Hepatocyte (in vitro differentiated cells): ENCODE data around the gene RGS5. TPM values are rescaled to one million over a fixed set of nuclear protein-coding genes. Genes with fewer than 3 reads are reported as not detected.
A peak's percentile ranks its signal among the peaks of the same experiment; 100 is the strongest.

ENCODE experiments used
- DNase-seq: peaks from one replicate; pipeline ENCODE4 v3.0.0-alpha.2; 2016; ENCODE audit warnings: low spot score
- H2AFZ ChIP-seq: fragments of 200-600 bp; sonication (generic); 2 replicates; pipeline ENCODE4 v1.6.0; 2016; ENCODE audit warnings: antibody characterized with exemption, mild to moderate bottlenecking
- H3K27ac ChIP-seq: fragments of 200-600 bp; sonication (generic); 2 replicates; pipeline ENCODE4 v1.5.1; 2016; ENCODE audit warnings: mild to moderate bottlenecking
- H3K27me3 ChIP-seq: fragments of 200-600 bp; sonication (generic); 2 replicates; pipeline ENCODE4 v1.6.1; 2016
- H3K36me3 ChIP-seq: fragments of 200-600 bp; sonication (generic); replicated peaks from 2 replicates; pipeline ENCODE4 v1.5.1; 2016; ENCODE audit warnings: low read depth; ENCODE audit not compliant: insufficient read depth
- H3K4me1 ChIP-seq: fragments of 200-600 bp; sonication (generic); 2 replicates; pipeline ENCODE4 v1.5.1; 2016; ENCODE audit warnings: mild to moderate bottlenecking, moderate library complexity; ENCODE audit not compliant: insufficient read depth
- H3K4me2 ChIP-seq: fragments of 200-600 bp; sonication (generic); 2 replicates; pipeline ENCODE4 v1.6.0; 2016
- H3K4me3 ChIP-seq: fragments of 200-600 bp; sonication (generic); 2 replicates; pipeline ENCODE4 v1.5.1; 2016; ENCODE audit warnings: mild to moderate bottlenecking
- H3K79me2 ChIP-seq: fragments of 200-600 bp; sonication (generic); 2 replicates; pipeline ENCODE4 v1.6.0; 2017; ENCODE audit warnings: mild to moderate bottlenecking
- H3K9me2 ChIP-seq: fragments of 200-600 bp; sonication (generic); replicated peaks from 2 replicates; pipeline ENCODE4 v1.6.0; 2017; ENCODE audit warnings: mild to moderate bottlenecking; ENCODE audit not compliant: insufficient read depth
- H3K9me3 ChIP-seq: fragments of 200-600 bp; sonication (generic); 2 replicates; pipeline ENCODE4 v1.5.1; 2016; ENCODE audit warnings: low read depth, mild to moderate bottlenecking
- H4K20me1 ChIP-seq: fragments of 200-600 bp; sonication (generic); 2 replicates; pipeline ENCODE4 v1.6.0; 2016; ENCODE audit warnings: mild to moderate bottlenecking; ENCODE audit not compliant: insufficient read depth, poor library complexity, severe bottlenecking
- CTCF ChIP-seq: fragments of 200-600 bp; sonication (generic); IDR thresholded peaks from 2 replicates; pipeline ENCODE4 v1.5.1; 2016; ENCODE audit warnings: antibody characterized with exemption, mild to moderate bottlenecking; ENCODE audit not compliant: poor library complexity
- EZH2 ChIP-seq: fragments of 200-600 bp; sonication (generic); IDR thresholded peaks from 2 replicates; pipeline ENCODE4 v1.6.1; 2016; ENCODE audit warnings: antibody characterized with exemption, mild to moderate bottlenecking, borderline replicate concordance
- EZH2phosphoT487 ChIP-seq: fragments of 200-600 bp; sonication (generic); IDR thresholded peaks from one replicate; pipeline ENCODE4 v1.6.1; 2018; ENCODE audit warnings: antibody characterized with exemption, mild to moderate bottlenecking, low read depth, moderate library complexity; ENCODE audit not compliant: unreplicated experiment, severe bottlenecking
- WGBS: methylation state at CpG from one replicate; pipeline ENCODE4 v1.1.6; 2016; ENCODE audit warnings: low lambda C conversion rate; ENCODE audit errors: missing lambda C conversion rate; 5-methylcytosine and 5-hydroxymethylcytosine counted together
- polyA plus RNA-seq: library from polyadenylated mRNA; unstranded; fragments of >200 nt; fragmentation: Nextera tagmentation; extraction: Ambion mirVana; gene quantifications from 2 replicates; pipeline ENCODE4 v1.2.1, GENCODE V29; 2016
- total RNA-seq: library from RNA; depleted of rRNA; stranded (reverse); fragments of >200 nt; gene quantifications from 2 replicates; pipeline ENCODE4 v1.2.3, GENCODE V29; 2014

RGS5 gene
- total and polyA plus RNA-seq, 2 experiments from 2014 or later, result 4.4 to 5.0 TPM

GRCh38 chr1:163176797-163177196 is 25.9 kb downstream of the RGS5 start:
- Histone ChIP-seq H2AFZ (no peak overlapping the region), H3K27ac (no peak overlapping the region), H3K79me2 (no peaks in the 10 kb centered on the region), H3K4me3 (no peak overlapping the region), H4K20me1 (no peaks in the 10 kb centered on the region), H3K9me2 (no peaks in the 10 kb centered on the region), H3K27me3 (no peaks in the 10 kb centered on the region), H3K9me3 (no peaks in the 10 kb centered on the region), H3K4me1 (no peaks in the 10 kb centered on the region), H3K4me2 (no peak overlapping the region), H3K36me3 (no peaks in the 10 kb centered on the region)
- no peak for TF ChIP-seq EZH2phosphoT487
- TF ChIP-seq EZH2, result no peak
- TF ChIP-seq CTCF, result no peak
- WGBS, result 91% methylated on average over 4 of the region's 4 CpGs
- DNase-seq, result no peak

GRCh38 chr1:163174524-163175437 is 27.9 kb downstream of the RGS5 start:
- peak; percentile 82 for DNase-seq
- no peaks in the 10 kb centered on the region for H3K36me3 ChIP-seq
- H4K20me1 ChIP-seq, result no peaks in the 10 kb centered on the region
- H2AFZ ChIP-seq, result peak overlapping the region; percentile 80
- H3K4me2 ChIP-seq, result peak overlapping the region; percentile 58
- no peak for TF ChIP-seq EZH2
- TF ChIP-seq CTCF, result peak; percentile 93
- H3K9me2 ChIP-seq, result no peaks in the 10 kb centered on the region
- H3K27ac ChIP-seq, result no peak overlapping the region
- H3K4me1 ChIP-seq, result no peaks in the 10 kb centered on the region
- H3K79me2 ChIP-seq, result no peaks in the 10 kb centered on the region
- H3K27me3 ChIP-seq, result no peaks in the 10 kb centered on the region
- no peak overlapping the region for H3K4me3 ChIP-seq
- WGBS, result 40% methylated on average over 18 of the region's 18 CpGs
- H3K9me3 ChIP-seq, result no peaks in the 10 kb centered on the region

GRCh38 chr1:163173121-163173520 is 29.6 kb downstream of the RGS5 start:
- H3K9me3 ChIP-seq, result no peaks in the 10 kb centered on the region
- no peak for DNase-seq
- H3K9me2 ChIP-seq, result no peaks in the 10 kb centered on the region
- TF ChIP-seq EZH2phosphoT487 (no peak), CTCF (no peak), EZH2 (no peak)
- no peak overlapping the region for H3K4me3 ChIP-seq
- H3K27ac ChIP-seq, result no peak overlapping the region
- H2AFZ ChIP-seq, result no peak overlapping the region
- no peaks in the 10 kb centered on the region for H3K4me1 ChIP-seq
- no peak overlapping the region for H3K4me2 ChIP-seq
- H3K27me3 ChIP-seq, result no peaks in the 10 kb centered on the region
- 49% methylated on average over 4 of the region's 4 CpGs for WGBS
- no peaks in the 10 kb centered on the region for H4K20me1 ChIP-seq
- H3K79me2 ChIP-seq, result no peaks in the 10 kb centered on the region
- no peaks in the 10 kb centered on the region for H3K36me3 ChIP-seq
